Uterus (tissue), 2 donors: Measurements from ENCODE around the gene KCNJ4.

Source experiments
- CTCF ChIP-seq, 4 experiments: fragments of 200-600 bp in 2 of 4; fragments of 450-650 bp in 2 of 4; sonication (generic) in 2 of 4; IDR thresholded peaks; one replicate each; pipeline ENCODE4 v1.5.1; 2016 to 2019; ENCODE audit warnings: antibody characterized with exemption in 4 of 4, mild to moderate bottlenecking in 2 of 4, moderate library complexity in 1 of 4
- POLR2A ChIP-seq, 2 donors: fragments of 450-650 bp; IDR thresholded peaks; one replicate each; pipeline ENCODE4 v1.6.1; 2016; ENCODE audit warnings: antibody characterized with exemption in 2 of 2, mild to moderate bottlenecking in 1 of 2, moderate library complexity in 1 of 2

GRCh38 chr22:38427940-38428339 lies 27.1 kb downstream of the KCNJ4 start:
- TF ChIP-seq CTCF (IDR thresholded peaks at IDR 0.05) (no peak), POLR2A (IDR thresholded peaks at IDR 0.05) (no peak)
